ENCODE results near the gene CNOT4. TPM values are rescaled to one million over a fixed set of nuclear protein-coding genes. Genes with fewer than 3 reads are reported as not detected.

The CNOT4 gene
- total RNA-seq, 1 experiment from 2014 or later: 9.7 TPM

- Histone ChIP-seq H3K9ac (ENCODE audit: low read length) (no peak overlapping the region), H3K27ac (ENCODE audit: low read length) (no peak overlapping the region), H3K27me3 (ENCODE audit: low read length) (no peaks in the 10 kb centered on the region), H2AFZ (ENCODE audit: low read length) (no peak overlapping the region), H3K79me2 (ENCODE audit: low read length) (no peaks in the 10 kb centered on the region), H3K9me3 (ENCODE audit: low read length) (no peaks in the 10 kb centered on the region), H3K4me3 (ENCODE audit: low read length) (no peak overlapping the region), H4K20me1 (ENCODE audit: low read length) (no peaks in the 10 kb centered on the region), H3K4me1 (ENCODE audit: insufficient read depth, low read length) (peaks cover 3% of the 10 kb centered on the region; the same call in 1 of the 2 replicates), H3K9me2 (replicated peaks; ENCODE audit: low read length) (no peaks in the 10 kb centered on the region), H3F3A (ENCODE audit: low read length, unreplicated experiment) (no peaks in the 10 kb centered on the region), H3K36me3 (ENCODE audit: low read depth, low read length) (peaks cover 4% of the 10 kb centered on the region; the same call in 1 of the 2 replicates), H3K4me2 (ENCODE audit: low read length) (no peak overlapping the region)
- intact Hi-C loops (cut with micrococcal nuclease): no loop called here
- no TSS peak for BruUV-seq (replicated peaks)
- CTCF ChIA-PET: no interaction called here
- no peak for DNase-seq
- no peak for ATAC-seq
- no peak for TF ChIP-seq CTCF (conservative IDR thresholded peaks at IDR 0.05; ENCODE audit: low read depth, low read length)
- no peak for TF ChIP-seq EZH2phosphoT487 (IDR thresholded peaks at IDR 0.05; ENCODE audit: borderline replicate concordance, low read length)
- no peak for TF ChIP-seq EZH2 (IDR thresholded peaks at IDR 0.05; ENCODE audit: low read length, unreplicated experiment)
- POLR2A ChIA-PET (ENCODE audit: unreplicated experiment): no interaction called here
These were observed 126.3 kb downstream of the CNOT4 start for GRCh38 chr7:135383525-135384175.

- Histone ChIP-seq H3K4me1 (ENCODE audit: insufficient read depth, low read length) (peaks cover 3% of the 10 kb centered on the region; the same call in 1 of the 2 replicates), H3K4me3 (ENCODE audit: low read length) (no peak overlapping the region), H3K9ac (ENCODE audit: low read length) (no peak overlapping the region), H3K27me3 (ENCODE audit: low read length) (no peaks in the 10 kb centered on the region), H3K79me2 (ENCODE audit: low read length) (no peaks in the 10 kb centered on the region), H3K9me2 (replicated peaks; ENCODE audit: low read length) (no peaks in the 10 kb centered on the region), H3F3A (ENCODE audit: low read length, unreplicated experiment) (no peaks in the 10 kb centered on the region), H2AFZ (ENCODE audit: low read length) (no peak overlapping the region), H3K4me2 (ENCODE audit: low read length) (no peak overlapping the region), H4K20me1 (ENCODE audit: low read length) (no peaks in the 10 kb centered on the region), H3K36me3 (ENCODE audit: low read depth, low read length) (no peaks in the 10 kb centered on the region), H3K9me3 (ENCODE audit: low read length) (no peaks in the 10 kb centered on the region), H3K27ac (ENCODE audit: low read length) (no peak overlapping the region)
- ChIA-PET POLR2A (ENCODE audit: unreplicated experiment) (no interaction called here), CTCF (no interaction called here)
- BruUV-seq (replicated peaks): no TSS peak
- TF ChIP-seq EZH2 (IDR thresholded peaks at IDR 0.05; ENCODE audit: low read length, unreplicated experiment) (no peak), CTCF (conservative IDR thresholded peaks at IDR 0.05; ENCODE audit: low read depth, low read length) (no peak), EZH2phosphoT487 (IDR thresholded peaks at IDR 0.05; ENCODE audit: borderline replicate concordance, low read length) (no peak)
- intact Hi-C loops (cut with micrococcal nuclease): no loop called here
- DNase-seq: no peak
- ATAC-seq: no peak
These were observed 127.7 kb downstream of the CNOT4 start for GRCh38 chr7:135382173-135382572.

- peaks cover 3% of the 10 kb centered on the region; the same call in 1 of the 2 replicates for H3K4me1 ChIP-seq (ENCODE audit: insufficient read depth, low read length)
- intact Hi-C loops (cut with micrococcal nuclease): no loop called here
- DNase-seq: no peak
- TF ChIP-seq EZH2phosphoT487 (IDR thresholded peaks at IDR 0.05; ENCODE audit: borderline replicate concordance, low read length): no peak
- TF ChIP-seq EZH2 (IDR thresholded peaks at IDR 0.05; ENCODE audit: low read length, unreplicated experiment): no peak
- TF ChIP-seq CTCF (conservative IDR thresholded peaks at IDR 0.05; ENCODE audit: low read depth, low read length): no peak
- ChIA-PET CTCF (no interaction called here), POLR2A (ENCODE audit: unreplicated experiment) (no interaction called here)
- no peaks in the 10 kb centered on the region for H3F3A ChIP-seq (ENCODE audit: low read length, unreplicated experiment)
- H3K4me3 ChIP-seq (ENCODE audit: low read length): no peak overlapping the region
- no peaks in the 10 kb centered on the region for H3K79me2 ChIP-seq (ENCODE audit: low read length)
- no peak overlapping the region for H2AFZ ChIP-seq (ENCODE audit: low read length)
- H3K4me2 ChIP-seq (ENCODE audit: low read length): no peak overlapping the region
- no TSS peak for BruUV-seq (replicated peaks)
- H3K9me3 ChIP-seq (ENCODE audit: low read length): no peaks in the 10 kb centered on the region
- H3K9ac ChIP-seq (ENCODE audit: low read length): no peak overlapping the region
- no peaks in the 10 kb centered on the region for H3K27me3 ChIP-seq (ENCODE audit: low read length)
- no peaks in the 10 kb centered on the region for H3K36me3 ChIP-seq (ENCODE audit: low read depth, low read length)
- ATAC-seq: no peak
- no peaks in the 10 kb centered on the region for H4K20me1 ChIP-seq (ENCODE audit: low read length)
- no peaks in the 10 kb centered on the region for H3K9me2 ChIP-seq (replicated peaks; ENCODE audit: low read length)
- no peak overlapping the region for H3K27ac ChIP-seq (ENCODE audit: low read length)
These were observed 128.5 kb downstream of the CNOT4 start for GRCh38 chr7:135381369-135381768.
